Right renal pelvis (tissue), 4 donors: ENCODE measurements around the gene CDH5. TPM values are rescaled to one million over a fixed set of nuclear protein-coding genes. Genes with fewer than 3 reads are reported as not detected.
A peak's percentile ranks its signal among the peaks of the same experiment; 100 is the strongest.

ENCODE experiments used
- DNase-seq, 4 donors: peaks; one replicate each; pipeline ENCODE4 v3.0.0-alpha.2; 2013; ENCODE audit warnings: low read depth in 4 of 4, low spot score in 3 of 4, missing footprints in 1 of 4
- polyA plus RNA-seq, 4 donors: library from polyadenylated mRNA; unstranded; fragments of 120-200 nt; gene quantifications; one replicate each; pipeline ENCODE4 v1.2.1, GENCODE V29; 2013; ENCODE audit not compliant: insufficient read length in 4 of 4

Gene CDH5
- polyA plus RNA-seq, 4 donors: 65.9 to 74.6 (median 67.1) TPM

GRCh38 chr16:66353055-66353454 is 13.4 kb upstream of the CDH5 start:
- no peak for DNase-seq

GRCh38 chr16:66354034-66354909 is 12.2 kb upstream of the CDH5 start:
- DNase-seq: no peak

GRCh38 chr16:66355526-66355925 is 11.0 kb upstream of the CDH5 start:
- no peak for DNase-seq

GRCh38 chr16:66357523-66357928 is 9.0 kb upstream of the CDH5 start:
- peak; percentile 63 to 73 (median 69) for DNase-seq

- no peak for DNase-seq
Measured at GRCh38 chr16:66358231-66358630, 8.3 kb upstream of the CDH5 start.

- no peak for DNase-seq
Measured at GRCh38 chr16:66359012-66359411, 7.5 kb upstream of the CDH5 start.

- no peak for DNase-seq
Measured at GRCh38 chr16:66359811-66360608, 6.5 kb upstream of the CDH5 start.

- DNase-seq: no peak
Measured at GRCh38 chr16:66360624-66361324, 5.7 kb upstream of the CDH5 start.

GRCh38 chr16:66361604-66362135 is 4.8 kb upstream of the CDH5 start:
- DNase-seq: no peak

- DNase-seq: no peak
Measured at GRCh38 chr16:66363211-66363777, 3.2 kb upstream of the CDH5 start.

- DNase-seq: no peak
Measured at GRCh38 chr16:66364117-66364958, 2.2 kb upstream of the CDH5 start.

- DNase-seq: no peak
Measured at GRCh38 chr16:66364959-66365306, 1.6 kb upstream of the CDH5 start.

GRCh38 chr16:66365651-66366050 is 840 bp upstream of the CDH5 start:
- no peak for DNase-seq

GRCh38 chr16:66367968-66368891 is 1.7 kb downstream of the CDH5 start:
- no peak for DNase-seq

GRCh38 chr16:66369055-66369592 is 2.6 kb downstream of the CDH5 start:
- no peak for DNase-seq

- no peak for DNase-seq
Measured at GRCh38 chr16:66370786-66371684, 4.5 kb downstream of the CDH5 start.
